Endothelial cell of coronary artery (primary cell): ENCODE results near the gene RGCC. TPM values are rescaled to one million over a fixed set of nuclear protein-coding genes. Genes with fewer than 3 reads are reported as not detected.

Experiments used
- total RNA-seq: library from RNA; depleted of rRNA; stranded (reverse); fragments of >200 nt; gene quantifications from 2 replicates; pipeline ENCODE4 v1.2.3, GENCODE V29; 2014

The RGCC gene, protein sequence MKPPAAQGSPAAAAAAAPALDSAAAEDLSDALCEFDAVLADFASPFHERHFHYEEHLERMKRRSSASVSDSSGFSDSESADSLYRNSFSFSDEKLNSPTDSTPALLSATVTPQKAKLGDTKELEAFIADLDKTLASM
- total RNA-seq = 21.1 and 34.7 TPM in 2 replicates

DNA sequence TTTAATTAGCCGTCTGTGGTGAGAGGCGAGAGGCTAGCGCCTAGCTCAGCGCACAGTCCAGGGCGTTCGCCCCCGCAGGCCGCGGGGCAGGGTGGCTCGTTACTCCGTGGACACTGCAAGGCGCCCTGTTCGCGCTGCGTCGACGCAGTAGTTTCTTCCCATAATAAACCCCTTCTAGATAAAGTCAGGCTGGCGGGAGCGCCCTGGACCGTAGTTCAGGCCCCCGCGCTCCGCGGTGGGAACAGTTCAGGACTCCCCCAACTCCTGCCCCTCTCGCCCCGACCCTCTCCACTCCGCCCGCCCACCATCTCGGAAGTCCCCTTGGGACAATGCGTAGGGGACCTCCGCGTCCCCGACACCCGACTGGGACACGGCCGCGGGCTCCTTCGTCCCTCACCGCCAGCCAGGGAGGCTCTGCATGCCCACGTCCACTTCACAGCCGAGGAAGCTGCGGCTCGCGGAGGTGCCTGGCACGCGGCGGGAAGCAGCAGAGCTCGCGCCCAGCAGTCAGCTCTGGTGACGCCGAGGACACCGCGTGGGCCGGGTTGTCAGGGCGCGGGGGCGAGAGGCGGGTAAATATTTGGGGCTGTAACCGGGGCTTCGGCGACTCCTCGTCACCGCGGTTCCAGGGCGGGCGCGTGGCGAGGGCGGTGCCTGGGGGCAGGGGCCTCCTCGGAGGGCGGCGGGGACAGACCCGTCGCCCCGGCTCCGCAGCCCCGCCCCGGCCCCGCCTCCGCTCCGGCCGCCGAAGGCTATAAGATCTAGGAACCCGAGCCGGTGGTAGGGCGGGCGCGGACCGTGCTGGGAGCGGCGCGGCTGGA lies at the start of gene RGCC:
Gene RGCC (plus strand): TSS at position 783 of the 821 bp plus-strand sequence. CDS start 158 bp downstream, outside the sequence.

Other genes starting within 250 kb of the RGCC start
- gene MTRF1, start 194.0 kb upstream of the RGCC start, total RNA-seq = 8.5 and 8.9 TPM in 2 replicates
- 5.9 and 8.8 TPM in 2 replicates for gene NAA16, start 146.3 kb upstream of the RGCC start, total RNA-seq